AG09309 (cell line): ENCODE results near the gene ASZ1.

Experiments
- DNase-seq: peaks from one replicate; pipeline ENCODE4 v3.0.0-alpha.2; 2010; ENCODE audit warnings: low read depth
- H3K4me3 ChIP-seq: 2 replicates; pipeline ENCODE4 v1.5.1; 2011; ENCODE audit warnings: mild to moderate bottlenecking, low read depth, low read length, moderate library complexity; ENCODE audit not compliant: control insufficient read depth
- TF ChIP-seq, protein P1 (sequence below): IDR thresholded peaks from 2 replicates; pipeline ENCODE4 v1.5.1; 2011; ENCODE audit warnings: mild to moderate bottlenecking, low read depth, low read length, inconsistent platforms; ENCODE audit not compliant: insufficient read depth, control insufficient read depth; ENCODE audit errors: missing control alignments

The ASZ1 gene

DNA sequence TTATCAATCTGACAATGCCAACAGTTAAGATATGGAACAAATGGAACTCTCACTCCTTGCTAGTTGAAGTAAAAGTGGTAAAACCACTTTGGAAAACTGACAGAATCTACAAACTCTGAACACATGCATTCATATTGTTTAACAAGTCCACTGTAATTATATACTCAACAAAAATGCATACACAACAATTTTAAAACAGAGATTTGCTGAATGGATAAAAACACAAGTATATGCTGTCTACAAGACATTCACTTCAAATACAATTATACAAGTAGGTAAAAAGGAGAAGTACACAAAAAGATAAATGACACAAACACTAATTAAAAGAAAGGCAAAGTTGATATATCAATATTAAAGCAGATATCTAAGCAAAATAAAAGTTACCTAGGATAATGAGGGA, 95.3 kb downstream of the ASZ1 start:
- no peak overlapping the region for H3K4me3 ChIP-seq
- DNase-seq = no peak
- TF ChIP-seq, protein P1, sequence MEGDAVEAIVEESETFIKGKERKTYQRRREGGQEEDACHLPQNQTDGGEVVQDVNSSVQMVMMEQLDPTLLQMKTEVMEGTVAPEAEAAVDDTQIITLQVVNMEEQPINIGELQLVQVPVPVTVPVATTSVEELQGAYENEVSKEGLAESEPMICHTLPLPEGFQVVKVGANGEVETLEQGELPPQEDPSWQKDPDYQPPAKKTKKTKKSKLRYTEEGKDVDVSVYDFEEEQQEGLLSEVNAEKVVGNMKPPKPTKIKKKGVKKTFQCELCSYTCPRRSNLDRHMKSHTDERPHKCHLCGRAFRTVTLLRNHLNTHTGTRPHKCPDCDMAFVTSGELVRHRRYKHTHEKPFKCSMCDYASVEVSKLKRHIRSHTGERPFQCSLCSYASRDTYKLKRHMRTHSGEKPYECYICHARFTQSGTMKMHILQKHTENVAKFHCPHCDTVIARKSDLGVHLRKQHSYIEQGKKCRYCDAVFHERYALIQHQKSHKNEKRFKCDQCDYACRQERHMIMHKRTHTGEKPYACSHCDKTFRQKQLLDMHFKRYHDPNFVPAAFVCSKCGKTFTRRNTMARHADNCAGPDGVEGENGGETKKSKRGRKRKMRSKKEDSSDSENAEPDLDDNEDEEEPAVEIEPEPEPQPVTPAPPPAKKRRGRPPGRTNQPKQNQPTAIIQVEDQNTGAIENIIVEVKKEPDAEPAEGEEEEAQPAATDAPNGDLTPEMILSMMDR = no peak

DNA sequence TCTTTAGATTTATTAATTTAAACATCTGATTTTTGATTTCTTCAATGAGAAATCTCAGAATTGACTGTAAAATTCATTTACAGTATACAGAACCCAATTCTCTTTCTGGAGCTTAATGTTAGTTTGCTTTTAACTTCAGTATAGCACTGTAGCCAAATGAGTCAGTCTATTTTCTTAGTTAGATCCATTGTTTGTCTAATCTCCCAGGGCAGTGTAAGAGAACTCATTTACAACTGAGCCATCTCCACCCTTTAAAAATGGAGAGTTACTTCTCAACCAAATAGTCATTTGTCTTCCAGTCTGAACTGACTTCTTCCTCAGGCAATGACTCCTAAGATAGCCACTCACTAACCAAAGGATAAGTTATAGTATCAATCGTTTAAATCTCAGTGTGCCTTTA, 101.5 kb downstream of the ASZ1 start:
- TF ChIP-seq, protein P1 = no peak
- no peak overlapping the region for H3K4me3 ChIP-seq
- DNase-seq = no peak

DNA sequence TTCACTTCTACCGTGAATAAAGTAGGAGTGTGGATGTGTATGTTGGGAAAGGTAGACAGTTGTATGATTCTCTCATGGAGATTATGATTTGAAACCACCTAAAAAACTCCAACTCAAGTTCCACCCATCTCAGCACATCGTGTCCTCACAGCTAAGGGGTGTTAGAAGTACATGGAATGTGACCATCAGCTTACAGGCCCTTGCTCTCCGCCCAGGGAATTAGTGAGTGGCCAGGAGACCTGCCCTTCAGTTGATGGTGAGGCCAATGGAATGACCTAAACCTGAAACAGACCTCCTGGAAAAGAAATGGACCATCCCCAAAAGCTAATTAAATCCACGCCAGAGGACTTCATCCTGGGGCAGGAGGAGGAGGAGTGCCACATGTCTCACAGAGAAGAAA, 102.3 kb downstream of the ASZ1 start:
- DNase-seq = no peak
- TF ChIP-seq, protein P1 = no peak
- H3K4me3 ChIP-seq = no peak overlapping the region

DNA sequence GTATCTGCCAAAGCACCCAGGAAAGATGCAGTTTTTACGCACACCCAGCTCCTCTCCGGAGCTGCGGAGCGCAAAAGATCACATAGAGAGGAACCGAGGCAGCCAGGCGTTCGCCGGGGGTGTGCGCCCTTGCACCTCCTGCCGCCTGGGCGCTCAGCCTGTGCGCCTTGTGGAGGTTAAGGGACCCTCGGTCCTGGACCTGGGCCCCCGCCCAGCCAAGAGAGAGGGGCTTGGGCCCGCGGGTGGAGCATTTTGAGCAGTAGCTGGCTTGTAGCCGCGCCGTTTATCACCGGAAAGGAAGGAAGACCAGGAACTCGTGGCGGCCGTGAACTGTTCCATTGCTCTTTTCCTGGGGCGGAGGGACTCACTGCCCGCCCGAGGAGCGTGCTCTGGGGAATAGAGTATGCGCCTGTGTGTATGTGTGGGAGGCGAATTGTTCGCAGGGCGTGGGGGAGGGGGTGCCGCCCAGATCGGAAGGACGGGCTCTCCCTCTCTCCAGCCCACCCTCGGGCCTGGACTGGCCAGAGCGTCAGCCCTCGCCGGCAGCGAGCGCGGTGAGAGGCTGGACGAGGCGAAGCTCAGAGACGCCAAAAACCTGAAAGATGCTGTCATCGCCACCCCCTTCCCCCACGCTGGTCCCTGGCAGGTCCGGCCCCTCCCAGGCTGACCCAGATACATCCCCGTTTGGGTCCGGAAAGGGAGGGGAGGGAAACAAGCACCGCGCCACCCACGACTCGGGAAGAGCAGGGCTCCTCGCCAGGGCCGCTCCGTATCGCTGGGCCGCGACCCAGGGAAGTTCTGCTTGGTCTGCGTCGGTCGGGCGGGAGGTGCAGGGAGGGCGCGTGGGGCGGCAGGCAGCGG, 103.2 kb downstream of the ASZ1 start:
- peak overlapping the region; percentile 56 for H3K4me3 ChIP-seq
- peak; percentile 53 for DNase-seq
- TF ChIP-seq, protein P1 = no peak

DNA sequence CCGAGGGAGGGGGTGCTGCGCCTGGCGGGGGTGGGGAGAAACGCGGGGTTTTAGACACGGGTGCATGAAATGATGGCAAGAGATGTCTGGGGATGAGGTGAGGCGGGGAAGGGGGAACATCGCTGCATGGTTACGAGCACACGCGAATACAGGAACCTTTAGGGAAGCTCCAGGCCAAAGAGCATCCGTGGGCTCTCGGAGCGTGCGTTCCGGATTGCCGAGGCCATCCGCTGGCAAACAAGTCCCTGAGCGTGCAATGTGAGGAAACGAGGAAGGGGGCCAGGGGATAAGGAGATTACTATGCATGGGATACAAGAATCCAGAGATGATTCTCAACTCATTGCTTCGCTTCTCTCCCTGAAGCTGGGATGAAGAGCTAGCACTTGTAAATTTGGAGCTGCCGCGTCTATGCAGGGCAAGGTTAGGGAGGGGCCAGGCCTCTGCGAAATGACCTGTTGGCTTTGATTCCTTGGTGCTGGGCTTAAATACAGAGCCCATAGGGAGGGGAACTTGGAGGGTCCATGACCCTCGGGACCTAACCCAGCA, 103.9 kb downstream of the ASZ1 start:
- no peak for DNase-seq
- H3K4me3 ChIP-seq = peak overlapping the region; percentile 56
- TF ChIP-seq, protein P1 = no peak

DNA sequence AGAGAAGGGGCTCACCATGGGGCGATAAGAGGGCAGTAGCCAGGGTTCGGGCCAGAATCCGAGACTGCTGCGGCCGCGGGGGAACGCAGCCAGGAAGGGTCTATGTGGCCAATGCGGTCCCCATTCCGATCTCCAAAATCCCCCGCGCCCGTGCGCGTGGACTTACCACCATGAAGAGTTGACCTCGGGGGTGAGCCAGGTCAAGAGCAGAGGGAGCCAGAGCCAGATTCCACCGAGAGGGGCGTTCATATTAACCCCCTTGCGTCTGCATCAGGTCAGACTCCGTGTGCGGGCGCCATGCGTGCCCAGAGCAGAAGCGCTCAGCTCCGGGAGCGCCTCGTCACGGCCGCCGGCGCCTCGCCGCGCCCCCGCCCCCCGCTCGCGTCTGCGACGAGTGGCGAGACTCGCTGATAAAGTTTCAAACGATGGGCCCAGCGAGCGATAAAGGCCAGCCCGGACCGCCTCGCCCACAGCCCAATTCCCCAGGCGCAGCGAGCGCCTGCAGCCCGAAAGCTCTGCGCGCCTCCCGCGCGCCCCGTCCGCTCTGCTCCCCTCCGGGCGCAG, 104.5 kb downstream of the ASZ1 start, which contains the start of gene WNT2:
TSS of gene WNT2 (minus strand) at position 318 of the 564 bp plus-strand sequence. CDS start at position 249, 69 bp downstream.
- peak within 1 kb of the TSS; percentile 56 for H3K4me3 ChIP-seq
- TF ChIP-seq, protein P1 = no peak
- no peak for DNase-seq
